NB4 (cell line): ENCODE data around the gene TOPORS.

Experiments
- CTCF ChIP-seq: IDR thresholded peaks from one replicate; pipeline ENCODE4 v1.5.1; 2012; ENCODE audit warnings: low read depth, low read length
- POLR2A ChIP-seq: IDR thresholded peaks from 2 replicates; pipeline ENCODE4 v1.6.1; 2011; ENCODE audit warnings: mild to moderate bottlenecking; ENCODE audit not compliant: insufficient read length; ENCODE audit errors: extremely low read depth

GRCh38 chr9:32581512-32582143, 29.2 kb upstream of the TOPORS start:
- TF ChIP-seq CTCF (peak; percentile 82), POLR2A (no peak)
